Erythroblast (primary cell): ENCODE data around the gene ZNF200.

ENCODE experiments used
- DNase-seq, 2 experiments: peaks; one replicate each; lab custom pipeline; 2025; lab: John Stamatoyannopoulos, UW
- GATA1 ChIP-seq: IDR thresholded peaks from 2 replicates; pipeline ENCODE4 v1.6.1; 2011; ENCODE audit warnings: low read depth, mild to moderate bottlenecking, control low read depth, low read length, moderate library complexity
- POLR2A ChIP-seq: IDR thresholded peaks from 2 replicates; pipeline ENCODE4 v1.6.1; 2011; ENCODE audit warnings: mild to moderate bottlenecking, low read length

Gene ZNF200

GRCh38 chr16:3241761-3242160, 6.8 kb upstream of the ZNF200 start:
- TF ChIP-seq POLR2A (no peak), GATA1 (no peak)

GRCh38 chr16:3235856-3236669, 1.1 kb upstream of the ZNF200 start:
- DNase-seq, result peak; percentile 21 to 32
- TF ChIP-seq GATA1 (no peak), POLR2A (no peak)

More at GRCh38 chr16:3241761-3242160, 6.8 kb upstream of the ZNF200 start:
- no peak for DNase-seq

GRCh38 chr16:3234543-3234856, 458 bp downstream of the ZNF200 start:
- no peak for DNase-seq
- TF ChIP-seq GATA1, result no peak
- TF ChIP-seq POLR2A, result no peak

GRCh38 chr16:3223913-3224515, 10.9 kb downstream of the ZNF200 start:
- TF ChIP-seq GATA1 (no peak), POLR2A (no peak)
- peak; percentile 27 to 38 for DNase-seq

- DNase-seq, result no peak
- TF ChIP-seq POLR2A (no peak), GATA1 (no peak)
Observed at GRCh38 chr16:3220839-3221238, 14.1 kb downstream of the ZNF200 start.

- no peak for DNase-seq
- TF ChIP-seq POLR2A (no peak), GATA1 (no peak)
Observed at GRCh38 chr16:3216263-3216640, 18.7 kb downstream of the ZNF200 start.

GRCh38 chr16:3215601-3216262, 19.2 kb downstream of the ZNF200 start:
- no peak for TF ChIP-seq POLR2A
- TF ChIP-seq GATA1, result no peak
- DNase-seq, result no peak

GRCh38 chr16:3214904-3215600, 19.9 kb downstream of the ZNF200 start:
- TF ChIP-seq GATA1, result no peak
- TF ChIP-seq POLR2A, result no peak
- DNase-seq, result no peak

- DNase-seq, result no peak
- no peak for TF ChIP-seq GATA1
- no peak for TF ChIP-seq POLR2A
Observed at GRCh38 chr16:3212567-3212966, 22.4 kb downstream of the ZNF200 start.

GRCh38 chr16:3212006-3212405, 23.0 kb downstream of the ZNF200 start:
- DNase-seq, result no peak
- no peak for TF ChIP-seq POLR2A
- no peak for TF ChIP-seq GATA1

- no peak for TF ChIP-seq POLR2A
- TF ChIP-seq GATA1, result no peak
- DNase-seq, result no peak
Observed at GRCh38 chr16:3207086-3207953, 27.6 kb downstream of the ZNF200 start.

- DNase-seq, result peak; percentile 10 to 37
Observed at GRCh38 chr16:3205939-3206338, 29.0 kb downstream of the ZNF200 start.

- DNase-seq, result no peak
- no peak for TF ChIP-seq GATA1
- no peak for TF ChIP-seq POLR2A
Observed at GRCh38 chr16:3202903-3203539, 31.9 kb downstream of the ZNF200 start.
